Amygdala (tissue), 56 donors: ENCODE data around the gene ALG3.

Experiments
- DNase-seq, 56 donors: peaks; one replicate each; lab custom pipeline; 2025; lab: John Stamatoyannopoulos, UW

ALG3 gene

DNA sequence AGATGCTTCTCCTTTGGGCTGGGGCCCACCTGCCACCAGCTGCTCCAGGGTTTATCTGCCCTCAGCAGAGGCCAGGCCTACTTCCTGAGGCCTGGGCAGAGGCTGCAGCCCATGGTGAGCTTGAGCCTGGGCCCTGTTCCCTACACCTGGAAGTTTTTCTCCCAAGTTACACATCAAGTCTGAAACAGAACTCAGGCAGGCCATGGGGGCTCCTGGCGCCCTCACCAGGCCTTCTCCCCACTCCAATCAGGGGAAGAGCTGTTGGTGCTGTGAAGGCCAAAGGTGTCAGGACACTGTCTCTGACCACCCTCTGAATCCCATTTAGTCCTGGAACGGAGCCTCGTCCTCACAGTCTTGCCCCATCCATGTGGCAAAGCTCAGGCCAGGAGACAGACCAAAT lies 12.1 kb downstream of the ALG3 start:
- DNase-seq, result no peak

DNA sequence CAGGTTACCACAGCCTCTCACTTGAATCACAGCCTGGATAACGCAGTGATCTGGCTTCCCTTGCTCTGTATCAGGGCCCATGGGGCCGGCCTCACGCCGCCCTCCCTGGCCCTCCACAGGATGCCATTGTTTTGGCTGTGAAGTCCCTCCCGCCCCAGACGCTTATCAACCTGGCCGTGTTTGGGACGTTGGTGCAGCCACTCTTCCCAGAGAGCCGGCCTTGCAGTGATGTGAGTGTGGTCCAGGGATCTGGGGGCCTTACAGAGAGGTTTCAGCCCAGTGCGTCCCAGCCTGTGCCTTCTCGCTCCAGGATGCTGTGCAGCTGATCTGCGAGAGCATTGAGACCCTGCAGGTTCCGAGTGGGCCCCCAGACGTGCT lies 12.7 kb downstream of the ALG3 start:
- DNase-seq, result no peak

DNA sequence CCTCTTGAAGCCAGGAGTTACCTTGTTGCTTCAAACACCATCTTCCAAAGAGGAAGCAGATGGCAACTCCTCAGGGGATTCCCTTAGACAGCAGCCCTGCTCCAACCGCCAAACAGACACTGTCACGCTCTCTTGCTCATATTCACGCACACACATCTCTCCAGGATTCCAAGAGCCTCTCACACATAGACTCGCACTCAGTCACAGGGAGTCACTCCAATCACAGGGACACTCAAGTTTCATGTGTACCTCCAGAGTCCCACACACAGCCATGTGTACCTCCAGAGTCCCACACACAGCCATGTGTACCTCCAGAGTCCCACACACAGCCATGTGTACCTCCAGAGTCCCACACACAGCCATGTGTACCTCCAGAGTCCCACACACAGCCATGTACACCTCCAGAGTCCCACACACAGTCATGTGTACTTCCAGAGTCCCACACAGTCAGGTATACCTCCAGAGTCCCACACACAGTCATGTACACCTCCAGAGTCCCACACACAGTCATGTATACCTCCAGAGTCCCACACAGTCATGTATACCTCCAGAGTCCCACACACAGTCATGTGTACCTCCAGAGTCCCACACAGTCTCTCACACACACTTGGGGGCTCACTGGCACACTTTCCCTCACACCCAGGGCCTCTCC lies 13.3 kb downstream of the ALG3 start:
- no peak for DNase-seq

GRCh38 chr3:184234671-184235380 lies 13.9 kb downstream of the ALG3 start:
- no peak for DNase-seq

GRCh38 chr3:184234224-184234623 lies 14.5 kb downstream of the ALG3 start:
- peak in 29 of 56 donors; percentile 10 to 69 (median 37) for DNase-seq

DNA sequence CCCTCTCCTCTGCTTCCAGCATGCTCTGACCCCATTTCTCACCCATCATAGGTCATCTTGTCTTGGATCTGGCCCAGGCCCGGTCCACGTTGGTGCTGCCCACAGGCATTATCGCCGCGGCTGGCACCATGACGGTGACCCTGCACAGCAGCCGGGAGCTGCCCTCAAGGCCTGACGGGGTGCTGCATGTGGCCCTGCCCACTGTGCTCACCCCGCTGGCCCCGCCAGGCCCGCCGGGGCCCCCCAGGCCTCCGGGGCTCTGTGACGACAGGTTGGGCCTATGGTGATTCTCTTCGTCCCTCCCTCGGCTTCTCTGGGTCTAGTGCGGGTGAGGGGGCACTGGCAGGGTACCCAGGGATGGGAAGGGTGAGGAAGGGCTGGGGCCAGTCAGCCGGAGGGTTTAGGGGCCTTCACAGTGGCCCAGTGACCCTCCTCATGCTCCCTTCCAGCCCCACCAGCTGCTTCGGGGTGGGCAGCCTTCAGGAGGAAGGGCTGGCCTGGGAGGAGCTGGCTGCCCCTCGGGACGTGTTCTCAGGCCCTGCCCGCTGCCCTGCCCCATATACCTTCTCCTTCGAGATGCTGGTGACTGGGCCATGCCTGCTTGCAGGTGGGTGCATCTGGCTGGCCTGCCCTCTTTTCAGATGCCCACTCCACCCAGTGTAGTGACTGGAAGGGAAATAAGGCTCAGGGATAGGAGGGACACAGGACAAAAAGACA lies 15.5 kb downstream of the ALG3 start:
- DNase-seq, result no peak

DNA sequence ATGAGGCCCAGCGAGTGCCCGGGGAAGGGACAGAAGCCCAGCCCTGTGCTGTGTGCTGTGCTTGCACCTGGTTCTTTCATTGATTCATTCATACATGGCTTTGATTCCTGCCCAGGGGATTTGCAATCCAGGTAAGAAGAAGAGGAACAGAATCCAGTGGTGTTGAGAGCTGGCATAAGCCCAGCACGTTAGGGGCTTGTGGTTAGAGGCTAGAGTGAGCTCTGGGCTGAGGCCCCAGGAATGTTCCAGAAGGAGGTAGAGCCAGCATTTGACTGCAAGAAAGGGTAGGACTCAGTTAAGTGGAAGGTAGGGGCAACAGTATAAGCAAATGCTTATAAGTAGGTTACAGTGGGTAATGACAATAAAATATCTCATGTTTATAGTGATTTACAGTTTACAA lies 17.1 kb downstream of the ALG3 start:
- peak in 1 of 56 donors; percentile 13 for DNase-seq

GRCh38 chr3:184230603-184231528 lies 17.9 kb downstream of the ALG3 start:
- DNase-seq, result peak in 1 of 56 donors; percentile 12

- peak in 2 of 56 donors; percentile 8 to 17 for DNase-seq
Observed at GRCh38 chr3:184230081-184230602, 18.6 kb downstream of the ALG3 start.

DNA sequence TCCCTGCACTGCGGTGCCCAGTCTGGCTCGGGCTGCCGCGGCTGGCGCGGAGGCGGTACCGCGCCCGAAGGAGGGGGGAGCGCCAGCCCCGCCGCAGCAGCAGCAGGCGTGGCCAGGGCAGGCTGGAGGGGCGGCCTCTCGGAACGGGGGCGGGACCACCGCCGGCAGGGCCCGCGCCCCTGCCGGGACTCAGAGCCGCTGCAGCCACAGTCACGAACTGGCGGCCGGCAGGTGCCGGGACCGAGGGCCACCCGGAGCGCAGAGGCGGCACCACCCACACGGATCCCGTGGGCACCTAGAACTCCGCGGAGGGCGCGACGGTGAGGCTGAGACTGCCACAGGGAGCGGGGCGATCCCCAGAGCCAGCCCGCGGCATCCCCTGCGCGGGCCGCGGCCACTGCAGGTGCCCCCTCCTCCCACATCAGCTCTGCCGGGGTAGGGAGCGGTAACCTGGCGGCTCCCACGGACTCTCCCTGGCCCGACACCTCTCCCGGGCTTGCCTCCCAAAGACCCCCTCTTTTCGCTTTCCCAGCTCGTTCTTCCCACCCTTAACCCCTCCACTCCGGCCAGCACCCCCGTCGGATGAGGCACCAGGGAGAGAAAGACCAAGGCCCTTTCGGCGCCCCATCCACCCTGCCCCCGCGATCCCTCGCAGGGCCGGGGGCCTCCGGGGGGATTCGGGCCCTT lies 19.2 kb downstream of the ALG3 start, which contains the start of gene VWA5B2:
VWA5B2 (plus strand) TSS at position 192 of the 687 bp plus-strand sequence. CDS start 944 bp downstream, outside the sequence.
- peak in 24 of 56 donors; percentile 5 to 58 (median 29) for DNase-seq

- DNase-seq, result no peak
Observed at GRCh38 chr3:184228376-184229137, 20.2 kb downstream of the ALG3 start.

DNA sequence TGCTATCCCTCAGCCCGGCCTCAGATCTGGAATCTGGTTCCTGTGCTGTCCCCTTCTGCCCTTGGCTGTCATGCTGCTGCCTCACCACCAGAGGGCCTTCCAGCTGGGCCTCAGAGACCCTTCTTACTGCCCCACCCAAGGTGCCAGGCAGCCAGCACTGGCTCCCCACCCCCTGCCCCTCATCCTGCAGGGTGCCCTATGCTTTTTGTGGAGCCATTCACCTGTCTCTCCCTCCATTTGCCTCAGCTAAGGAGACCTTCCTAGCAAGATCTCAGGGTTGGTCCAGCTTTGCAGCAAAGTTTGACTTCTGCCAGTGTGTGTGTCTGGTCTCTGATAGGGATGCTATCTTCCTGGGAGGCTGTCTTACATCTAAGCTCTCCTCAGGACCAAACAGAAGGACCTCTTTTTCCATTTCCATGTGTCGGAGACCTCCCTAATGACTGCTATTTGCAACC lies 21.3 kb downstream of the ALG3 start:
- peak in 1 of 56 donors; percentile 4 for DNase-seq

DNA sequence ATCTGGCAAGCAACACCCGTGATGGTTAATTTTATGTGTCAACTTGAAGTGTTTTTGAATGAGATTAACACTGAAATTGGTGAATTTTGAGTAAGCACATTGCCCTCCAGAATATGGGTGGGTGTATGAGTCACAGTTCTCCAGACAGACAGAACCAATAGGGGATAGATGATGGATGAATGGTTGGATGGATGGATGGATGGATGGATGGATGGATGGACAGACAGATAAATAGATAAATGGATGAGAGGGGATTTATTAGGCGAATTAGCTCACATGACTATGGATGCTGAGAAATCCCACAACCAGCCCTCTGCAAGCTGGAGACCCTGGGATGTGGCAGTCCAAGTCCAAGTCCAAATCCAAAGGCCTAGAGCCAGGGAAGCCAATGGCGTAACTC lies 24.8 kb downstream of the ALG3 start:
- DNase-seq, result no peak

DNA sequence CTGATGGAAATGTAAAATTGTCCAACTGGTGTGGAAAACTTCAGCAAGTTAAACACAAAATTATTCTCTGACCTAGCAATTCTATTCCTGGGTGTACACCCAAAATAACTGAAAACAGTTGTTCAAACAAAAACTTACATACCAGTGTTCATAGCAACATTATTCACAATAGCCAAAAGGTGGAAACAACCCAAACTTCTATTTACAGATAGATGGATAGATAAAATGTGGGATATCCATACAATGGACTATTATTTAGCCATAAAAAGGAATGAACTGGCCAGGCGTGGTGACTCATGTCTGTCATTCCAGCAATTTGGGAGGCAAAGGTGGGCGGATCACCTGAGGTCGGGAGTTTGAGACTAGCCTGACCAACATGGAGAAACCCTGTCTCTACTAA lies 26.2 kb downstream of the ALG3 start:
- no peak for DNase-seq

DNA sequence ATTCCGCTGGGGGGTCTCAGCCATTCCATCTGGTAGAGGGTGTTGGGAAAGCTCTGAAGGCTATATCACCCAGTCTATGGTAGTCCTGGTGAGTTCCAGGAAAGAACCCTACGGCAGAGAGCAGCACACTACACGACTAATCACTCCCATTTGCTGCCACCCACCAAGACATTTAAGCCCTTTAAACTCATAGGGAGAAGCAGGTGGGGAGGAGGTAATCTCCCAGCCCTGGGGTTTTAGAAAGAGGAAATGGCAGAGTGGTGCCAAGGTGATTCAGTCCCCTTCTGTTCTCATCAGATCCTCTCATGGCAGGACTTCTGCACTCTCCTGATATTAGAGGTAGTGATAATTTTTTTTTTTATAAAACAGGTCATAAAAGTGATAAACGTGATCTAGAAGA lies 29.9 kb downstream of the ALG3 start:
- DNase-seq, result no peak

GRCh38 chr3:184211718-184212117 lies 37.0 kb downstream of the ALG3 start:
- DNase-seq, result no peak

GRCh38 chr3:184211297-184211696 lies 37.5 kb downstream of the ALG3 start:
- DNase-seq, result no peak

DNA sequence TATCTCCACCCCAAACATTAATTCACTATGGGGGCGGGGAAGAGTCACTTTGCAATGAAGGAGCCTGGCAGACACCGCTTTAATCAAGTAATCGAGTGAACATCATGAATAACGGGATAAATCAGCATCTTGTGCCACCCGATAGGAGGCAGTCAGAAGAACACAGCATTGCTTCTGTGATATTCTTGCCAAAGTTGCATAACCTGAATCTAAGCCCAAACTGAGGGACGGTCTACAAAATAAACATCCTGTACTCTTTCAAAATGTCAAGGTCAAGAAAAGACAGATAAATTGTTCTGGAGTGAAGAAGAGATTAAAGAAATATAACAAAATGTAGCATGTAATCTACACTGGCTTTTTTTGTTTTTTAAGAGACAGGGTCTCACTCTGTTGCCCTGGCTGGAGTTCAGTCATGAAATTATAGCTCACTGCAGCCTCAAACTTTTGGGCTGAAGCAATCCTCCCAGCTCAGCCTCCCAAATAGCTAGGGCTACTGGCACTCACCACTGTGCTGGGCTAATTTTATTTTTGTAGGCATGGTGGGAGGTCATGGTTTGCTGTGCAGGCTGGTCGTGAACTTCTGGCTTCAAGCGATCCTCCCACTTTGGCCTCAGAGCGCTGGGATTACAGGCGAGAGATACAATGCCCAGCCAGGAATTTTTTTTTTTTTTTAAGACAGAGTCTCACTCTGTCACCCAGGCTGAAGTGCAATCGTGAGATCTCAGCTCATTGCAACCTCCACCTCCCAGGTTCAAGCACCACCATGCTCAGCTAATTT lies 39.4 kb downstream of the ALG3 start:
- no peak for DNase-seq
